ENCODE results near the gene RAX2.

DNA sequence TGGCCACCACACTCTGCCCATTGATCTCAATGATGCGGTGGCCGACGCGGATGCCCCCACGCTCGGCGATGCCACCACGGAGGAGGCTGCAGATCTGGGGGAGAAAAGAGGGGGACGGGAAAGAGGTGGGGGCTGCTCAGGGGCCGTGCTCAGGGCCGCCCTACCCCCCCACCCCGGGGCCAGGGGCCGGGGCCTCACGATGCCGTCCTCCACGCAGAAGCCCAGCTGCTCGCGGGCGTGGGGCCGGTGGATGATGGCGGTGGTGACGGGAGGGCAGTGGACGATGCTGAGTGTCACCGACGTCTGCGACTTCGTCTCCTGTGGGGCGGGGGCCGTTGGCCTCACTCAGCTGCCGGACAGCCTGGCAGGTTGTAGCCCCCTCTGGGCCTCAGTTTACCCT lies 20.8 kb downstream of the RAX2 start:
- TF ChIP-seq CBFB (CRISPR knock-in tag; IDR thresholded peaks at IDR 0.05) (no peak), BRD4 (IDR thresholded peaks at IDR 0.05) (no peak)
- TF ChIP-seq, protein P1, sequence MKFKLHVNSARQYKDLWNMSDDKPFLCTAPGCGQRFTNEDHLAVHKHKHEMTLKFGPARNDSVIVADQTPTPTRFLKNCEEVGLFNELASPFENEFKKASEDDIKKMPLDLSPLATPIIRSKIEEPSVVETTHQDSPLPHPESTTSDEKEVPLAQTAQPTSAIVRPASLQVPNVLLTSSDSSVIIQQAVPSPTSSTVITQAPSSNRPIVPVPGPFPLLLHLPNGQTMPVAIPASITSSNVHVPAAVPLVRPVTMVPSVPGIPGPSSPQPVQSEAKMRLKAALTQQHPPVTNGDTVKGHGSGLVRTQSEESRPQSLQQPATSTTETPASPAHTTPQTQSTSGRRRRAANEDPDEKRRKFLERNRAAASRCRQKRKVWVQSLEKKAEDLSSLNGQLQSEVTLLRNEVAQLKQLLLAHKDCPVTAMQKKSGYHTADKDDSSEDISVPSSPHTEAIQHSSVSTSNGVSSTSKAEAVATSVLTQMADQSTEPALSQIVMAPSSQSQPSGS (CRISPR knock-in tag; IDR thresholded peaks at IDR 0.05): no peak

All from K562 (cell line).